Keratinocyte (primary cell): ENCODE data around the gene MUC15. TPM values are rescaled to one million over a fixed set of nuclear protein-coding genes. Genes with fewer than 3 reads are reported as not detected.
"Not testable (repeated sequence)": the region's sequence is repeated elsewhere in the genome, so short reads cannot be mapped to it uniquely, and the experiment has no call there.

ENCODE experiments used
- DNase-seq: peaks from one replicate; pipeline ENCODE4 v3.0.0-alpha.2; 2011; ENCODE audit warnings: low read depth, missing footprints, low spot score
- FAIRE-seq: peaks from 2 replicates; lab custom pipeline; 2011; peaks lifted over from hg19 to GRCh38; lab: Jason Lieb, UNC
- H2AFZ ChIP-seq: 2 replicates; pipeline ENCODE4 v1.6.0; 2012; ENCODE audit warnings: low read length, control low read depth, inconsistent platforms; ENCODE audit not compliant: control insufficient read depth
- H3K27ac ChIP-seq: 2 replicates; pipeline ENCODE4 v1.5.1; 2011; ENCODE audit warnings: low read length; ENCODE audit not compliant: control insufficient read depth, insufficient read depth
- H3K27me3 ChIP-seq: 3 replicates; pipeline ENCODE4 v1.6.0; 2011; ENCODE audit warnings: low read length; ENCODE audit not compliant: control insufficient read depth, insufficient read depth; ENCODE audit errors: extremely low read depth
- H3K36me3 ChIP-seq, 2 experiments: 2 replicates in 1 of 2; 3 replicates in 1 of 2; pipeline ENCODE4 v1.5.1; 2011; ENCODE audit warnings: low read length in 2 of 2, mild to moderate bottlenecking in 1 of 2; ENCODE audit not compliant: control insufficient read depth in 2 of 2, insufficient read depth in 2 of 2; ENCODE audit errors: extremely low read depth in 1 of 2
- H3K4me1 ChIP-seq: 3 replicates; pipeline ENCODE4 v1.5.1; 2011; ENCODE audit warnings: low read length; ENCODE audit not compliant: control insufficient read depth, insufficient read depth; ENCODE audit errors: extremely low read depth
- H3K4me2 ChIP-seq: 3 replicates; pipeline ENCODE4 v1.6.0; 2011; ENCODE audit warnings: low read depth, low read length; ENCODE audit not compliant: control insufficient read depth, insufficient read depth; ENCODE audit errors: extremely low read depth
- H3K4me3 ChIP-seq, 3 experiments: fragments of 200-600 bp in 1 of 3; sonication (generic) in 1 of 3; 2 replicates in 2 of 3; 3 replicates in 1 of 3; pipeline ENCODE4 v1.5.1; 2011 to 2016; ENCODE audit warnings: low read length in 3 of 3, mild to moderate bottlenecking in 3 of 3, control low read depth in 2 of 3, inconsistent platforms in 1 of 3, low read depth in 1 of 3, mixed read lengths in 1 of 3, mixed run types in 1 of 3, moderate library complexity in 1 of 3; ENCODE audit not compliant: control insufficient read depth in 2 of 3, insufficient read depth in 2 of 3; ENCODE audit errors: extremely low read depth in 1 of 3
- H3K79me2 ChIP-seq: 2 replicates; pipeline ENCODE4 v1.6.0; 2012; ENCODE audit warnings: low read length; ENCODE audit not compliant: control insufficient read depth, insufficient read depth
- H3K9ac ChIP-seq: 3 replicates; pipeline ENCODE4 v1.6.0; 2011; ENCODE audit warnings: low read length; ENCODE audit not compliant: control insufficient read depth, insufficient read depth; ENCODE audit errors: extremely low read depth
- H3K9me1 ChIP-seq: 3 replicates; pipeline ENCODE4 v1.6.0; 2011; ENCODE audit warnings: low read length; ENCODE audit not compliant: control insufficient read depth, insufficient read depth; ENCODE audit errors: extremely low read depth
- H3K9me3 ChIP-seq: 2 replicates; pipeline ENCODE4 v1.5.1; 2012; ENCODE audit warnings: low read depth, low read length; ENCODE audit not compliant: control insufficient read depth
- H4K20me1 ChIP-seq: 3 replicates; pipeline ENCODE4 v1.6.0; 2011; ENCODE audit warnings: low read length; ENCODE audit not compliant: control insufficient read depth, insufficient read depth; ENCODE audit errors: extremely low read depth
- CTCF ChIP-seq, 3 experiments: IDR thresholded peaks in 1 of 3; conservative IDR thresholded peaks in 1 of 3; optimal IDR thresholded peaks in 1 of 3; 2 replicates in 2 of 3; 3 replicates in 1 of 3; pipeline versions ENCODE3 to v1.5.1; 2011; ENCODE audit warnings: low read length in 3 of 3, mild to moderate bottlenecking in 3 of 3, moderate library complexity in 2 of 3, control low read depth in 1 of 3, inconsistent platforms in 1 of 3; ENCODE audit not compliant: insufficient read depth in 2 of 3; ENCODE audit errors: extremely low read depth in 1 of 3
- EZH2 ChIP-seq: IDR thresholded peaks from one replicate; pipeline ENCODE4 v1.6.1; 2012; ENCODE audit warnings: inconsistent platforms, mild to moderate bottlenecking, low read length, moderate library complexity
- dilution Hi-C: fragments of 300-500 bp; cut with MboI; formaldehyde crosslinking; loops from one replicate; pipeline ENCODE4 v1.7.0; 2020; ENCODE audit warnings: low sequenced_read_pairs; ENCODE audit not compliant: extremely low pct_ligation_motif_present
- polyA plus RNA-seq, 5 experiments: library from polyadenylated mRNA; depleted of rRNA in 3 of 5; stranded (reverse) in 3 of 5; stranded (forward) in 1 of 5; unstranded in 1 of 5; fragments of >200 nt; gene quantifications; 1 replicate in 1 of 5; 2 replicates in 3 of 5; 3 replicates in 1 of 5; pipeline versions ENCODE4 v1.2.1 to v1.2.3, GENCODE V29; 2011 to 2012; ENCODE audit warnings: missing spikeins in 2 of 5, low read depth in 1 of 5, low replicate concordance in 1 of 5

The MUC15 gene
- polyA plus RNA-seq, 1 donor (not counting 4 experiments of a cell fraction or from before 2014, with no cell fraction given) = 1.5 TPM

DNA sequence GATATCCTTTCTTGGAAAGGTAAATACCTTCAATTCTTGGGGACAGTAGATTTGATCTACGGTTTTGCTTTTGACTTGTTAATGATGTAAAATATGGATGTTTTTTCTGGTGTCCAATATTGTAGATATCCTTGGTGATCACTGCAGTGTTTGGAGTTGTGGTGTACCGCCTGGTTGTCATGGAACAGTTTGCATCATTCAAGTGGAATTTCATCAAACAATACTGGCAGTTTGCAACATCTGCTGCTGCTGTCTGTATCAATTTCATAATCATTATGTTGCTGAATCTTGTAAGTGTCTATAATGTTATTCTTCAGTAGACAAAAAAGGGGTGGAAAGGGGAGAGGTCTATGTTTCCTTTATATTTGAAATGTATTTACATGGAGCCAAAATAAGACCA, 27.4 kb upstream of the MUC15 start:
- H3K4me1 ChIP-seq = no peaks in the 10 kb centered on the region
- H3K9me1 ChIP-seq = no peaks in the 10 kb centered on the region
- H3K36me3 ChIP-seq = no peaks in the 10 kb centered on the region
- no peak overlapping the region for H2AFZ ChIP-seq
- no peak overlapping the region for H3K4me3 ChIP-seq
- no peaks in the 10 kb centered on the region for H3K9me3 ChIP-seq
- TF ChIP-seq CTCF (optimal IDR thresholded peaks at IDR 0.05 in 1 of 3, IDR thresholded peaks at IDR 0.05 in 1 of 3, conservative IDR thresholded peaks at IDR 0.05 in 1 of 3; ENCODE audit: extremely low read depth in 1 of 3, insufficient read depth in 2 of 3, low read length in 3 of 3) (no peak), EZH2 (no peak)
- H3K79me2 ChIP-seq = no peaks in the 10 kb centered on the region
- DNase-seq = no peak
- no peaks in the 10 kb centered on the region for H3K27me3 ChIP-seq
- FAIRE-seq = no peak
- no peak overlapping the region for H3K27ac ChIP-seq
- dilution Hi-C loops = no loop called here
- no peak overlapping the region for H3K9ac ChIP-seq
- H4K20me1 ChIP-seq = no peaks in the 10 kb centered on the region
- H3K4me2 ChIP-seq = no peak overlapping the region

- no peaks in the 10 kb centered on the region for H3K36me3 ChIP-seq
- no peaks in the 10 kb centered on the region for H3K4me1 ChIP-seq
- H3K4me2 ChIP-seq = no peak overlapping the region
- H3K9me1 ChIP-seq = no peaks in the 10 kb centered on the region
- dilution Hi-C loops = no loop called here
- FAIRE-seq = no peak
- H3K27me3 ChIP-seq = no peaks in the 10 kb centered on the region
- H3K4me3 ChIP-seq = no peak overlapping the region
- H3K9ac ChIP-seq = no peak overlapping the region
- H2AFZ ChIP-seq = no peak overlapping the region
- no peak for DNase-seq
- H3K27ac ChIP-seq = no peak overlapping the region
- H4K20me1 ChIP-seq = no peaks in the 10 kb centered on the region
- H3K9me3 ChIP-seq = no peaks in the 10 kb centered on the region
- TF ChIP-seq CTCF (optimal IDR thresholded peaks at IDR 0.05 in 1 of 3, IDR thresholded peaks at IDR 0.05 in 1 of 3, conservative IDR thresholded peaks at IDR 0.05 in 1 of 3; ENCODE audit: extremely low read depth in 1 of 3, insufficient read depth in 2 of 3, low read length in 3 of 3) (no peak), EZH2 (no peak)
- H3K79me2 ChIP-seq = no peaks in the 10 kb centered on the region
Observed at GRCh38 chr11:26597899-26598298, 25.8 kb upstream of the MUC15 start.

DNA sequence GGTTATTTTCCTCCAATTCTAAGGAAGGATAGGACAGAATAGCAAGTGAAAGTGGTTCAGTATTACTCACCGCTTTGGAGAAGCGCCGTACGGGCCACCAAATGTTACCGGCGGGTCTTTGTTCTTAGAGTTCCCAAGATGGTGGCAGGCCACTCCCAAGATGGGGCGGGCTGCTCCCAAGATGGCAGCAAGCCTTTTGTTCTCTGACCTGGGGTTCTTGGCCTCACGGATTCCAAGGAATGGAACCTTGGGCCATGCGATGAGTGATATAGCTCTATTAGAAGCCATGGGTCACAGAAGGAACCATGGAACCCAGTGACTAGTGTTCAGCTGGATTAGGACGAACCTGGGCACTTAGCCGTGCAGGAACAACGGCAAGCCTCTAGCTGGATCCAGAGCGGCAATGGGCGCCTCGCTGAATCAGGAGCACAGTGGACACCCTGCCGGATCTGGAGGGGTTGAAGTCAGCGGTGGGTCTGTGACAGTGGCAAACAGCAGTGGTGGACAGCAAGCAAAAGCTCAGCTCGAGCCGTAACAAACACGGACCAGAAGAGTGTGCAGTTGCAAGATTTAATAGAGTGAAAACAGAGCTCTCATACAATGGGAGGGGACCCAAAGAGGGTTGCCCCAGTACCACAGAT, 25.1 kb upstream of the MUC15 start:
- not testable (repeated sequence) for H3K4me1 ChIP-seq

More for the DNA sequence above, 25.1 kb upstream of the MUC15 start:
- H3K79me2 ChIP-seq, H3K9ac ChIP-seq, H3K4me3 ChIP-seq, H3K9me3 ChIP-seq, dilution Hi-C loops, H3K4me2 ChIP-seq, H3K27ac ChIP-seq, H4K20me1 ChIP-seq, H3K27me3 ChIP-seq, H3K36me3 ChIP-seq, H3K9me1 ChIP-seq, DNase-seq, FAIRE-seq, H2AFZ ChIP-seq: not testable (repeated sequence)
